Hepatic stellate cell (primary cell): ENCODE data around the gene ACOT11.

Experiments
- DNase-seq: peaks from one replicate; pipeline ENCODE4 v3.0.0; 2011; ENCODE audit warnings: low spot score

The ACOT11 gene

DNA sequence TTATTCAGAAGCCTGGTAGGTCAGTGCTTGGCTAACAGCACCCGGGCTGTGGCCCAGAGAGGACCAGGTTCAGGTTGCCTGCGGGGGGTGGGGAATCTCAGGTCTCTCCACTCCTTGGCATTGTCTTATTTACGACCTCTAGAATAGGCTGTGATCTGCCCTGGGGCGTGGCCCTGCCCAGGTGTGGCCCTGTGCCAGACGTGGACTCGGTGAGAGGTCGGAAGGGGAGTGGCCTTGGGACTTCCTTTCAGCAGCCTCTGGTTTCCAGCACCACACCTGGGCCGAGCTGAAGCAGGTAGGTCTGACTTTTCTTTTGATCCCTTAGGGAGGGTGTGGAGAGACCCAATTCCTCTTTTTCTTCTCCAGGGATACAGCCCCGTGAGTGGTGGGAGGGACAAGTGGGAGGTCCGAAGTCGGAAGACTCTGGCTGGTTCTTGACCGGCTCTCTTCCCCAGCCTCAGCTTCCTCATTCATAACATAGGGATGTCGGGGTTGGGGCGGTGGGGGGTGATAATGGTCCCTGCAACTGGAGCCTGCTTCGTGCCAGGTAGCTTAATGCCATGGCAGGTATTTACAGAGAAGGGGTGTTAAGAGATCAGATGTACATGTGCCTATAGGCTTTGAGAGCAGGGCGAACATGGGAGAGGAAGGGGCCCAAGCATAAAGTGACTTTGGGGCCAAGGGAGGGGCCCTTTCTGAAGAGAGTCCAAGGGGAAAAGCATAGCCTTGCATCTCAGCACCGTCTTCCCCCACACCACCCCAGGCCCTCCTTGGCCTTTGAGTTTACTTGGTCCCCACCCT, 16.5 kb downstream of the ACOT11 start:
- no peak for DNase-seq

DNA sequence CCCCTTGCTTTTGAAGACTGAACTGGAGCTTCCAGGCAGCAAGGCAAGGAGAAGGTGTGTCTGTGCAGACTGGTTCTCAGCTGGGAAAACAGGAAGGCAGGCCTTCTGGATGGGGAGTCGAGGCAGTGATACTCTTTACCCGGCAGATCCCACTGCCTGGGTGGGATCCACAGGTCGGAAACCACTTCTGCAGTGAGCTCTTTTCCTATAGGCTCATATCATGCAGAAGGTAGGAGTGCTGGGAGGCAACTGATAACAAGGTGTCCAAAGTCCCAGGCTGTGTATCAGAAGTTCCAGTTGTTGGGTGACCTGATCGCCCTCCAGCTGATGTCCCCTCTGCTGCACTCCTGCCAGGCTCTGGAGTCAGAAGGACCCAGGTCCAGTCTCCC, 17.1 kb downstream of the ACOT11 start:
- DNase-seq, result no peak

DNA sequence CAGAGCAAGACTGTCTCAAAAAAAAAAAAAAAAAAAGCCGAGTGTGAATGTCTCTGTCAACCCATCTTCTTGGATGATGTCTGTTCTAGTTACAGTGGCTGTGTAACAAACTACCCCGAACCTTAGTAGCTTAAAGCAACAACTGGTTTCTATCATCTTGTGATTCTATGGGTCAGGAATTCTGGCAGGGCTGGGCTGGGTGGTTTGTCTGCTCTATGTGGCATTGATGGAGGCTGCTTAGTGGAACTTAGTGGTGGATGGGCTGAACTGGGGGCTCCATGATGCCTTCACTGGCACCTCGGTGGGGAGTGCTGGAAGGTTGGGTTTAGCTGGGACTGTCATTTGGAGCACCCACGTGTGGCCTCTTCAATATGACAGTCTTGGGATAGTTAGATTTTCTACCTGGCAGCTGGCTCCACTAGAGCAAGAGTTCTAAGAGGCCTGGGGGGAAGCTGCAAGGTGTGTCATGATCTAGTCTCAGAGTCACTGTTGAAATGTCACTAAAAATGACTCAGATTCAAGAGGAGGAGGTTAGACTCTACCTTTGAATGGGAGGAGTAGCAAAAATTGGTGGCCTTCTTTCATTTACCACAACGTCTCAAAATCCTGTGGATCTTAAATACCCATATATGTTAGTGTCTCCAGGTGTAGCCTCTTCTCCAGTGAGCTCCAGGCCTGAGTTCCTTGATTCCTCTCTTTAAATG, 18.6 kb downstream of the ACOT11 start:
- no peak for DNase-seq

DNA sequence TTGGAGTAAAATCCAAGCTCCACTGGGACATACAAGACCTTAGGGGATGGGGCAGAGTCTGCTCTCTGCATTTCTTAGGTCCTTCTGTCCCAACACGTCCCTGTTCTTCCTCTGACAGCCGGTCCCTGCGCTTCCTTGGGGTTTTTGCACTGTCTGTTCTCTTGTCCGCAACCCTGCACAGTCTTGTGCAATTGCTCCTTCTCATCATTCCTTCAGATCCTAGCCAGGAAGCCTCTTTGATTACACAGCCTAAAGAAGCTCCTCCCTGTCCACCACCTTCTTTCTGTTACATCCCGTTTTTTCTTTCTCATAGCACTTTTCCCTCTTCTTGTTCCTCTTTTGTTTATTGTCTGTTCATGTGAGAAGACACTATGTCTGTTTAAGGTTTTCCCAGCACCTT, 19.9 kb downstream of the ACOT11 start:
- no peak for DNase-seq

DNA sequence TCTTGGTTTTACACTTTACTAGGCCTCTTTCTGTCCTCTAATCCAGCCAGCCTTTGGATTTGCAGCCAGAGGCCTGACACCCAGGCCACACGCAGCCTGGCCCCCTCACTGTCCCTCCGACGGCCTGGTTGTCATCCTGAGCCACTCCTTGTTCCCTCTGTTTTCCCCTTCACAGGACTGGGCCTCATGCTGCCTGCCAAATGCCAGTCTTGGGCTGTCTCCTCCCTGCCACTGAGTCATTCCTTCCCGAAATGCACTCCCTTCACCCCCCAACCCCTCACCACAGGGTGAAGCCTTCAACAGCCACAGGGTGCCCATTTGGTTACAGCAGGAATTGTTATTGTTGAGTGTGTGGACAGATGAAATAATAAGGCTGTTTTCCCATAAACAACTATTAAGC, 21.3 kb downstream of the ACOT11 start:
- no peak for DNase-seq

DNA sequence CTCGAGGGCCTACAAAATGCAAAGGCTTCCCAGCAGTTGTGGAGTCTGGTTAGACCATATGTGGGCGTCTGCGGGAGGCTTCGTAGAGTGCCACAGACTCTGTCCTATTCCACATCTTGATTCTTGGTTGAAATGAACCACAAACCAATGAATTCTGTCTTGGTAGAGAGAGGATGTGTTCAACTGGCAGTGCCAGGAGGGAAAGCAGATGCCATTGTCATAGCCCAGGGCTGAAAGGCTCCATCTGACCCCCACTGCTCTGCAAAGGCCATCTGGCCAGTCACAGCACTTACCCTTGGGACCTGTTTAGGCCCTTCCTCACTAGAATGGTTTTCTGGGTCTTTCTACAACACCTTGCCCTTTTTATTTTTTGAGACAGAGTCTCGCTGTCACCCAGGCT, 22.1 kb downstream of the ACOT11 start:
- no peak for DNase-seq

DNA sequence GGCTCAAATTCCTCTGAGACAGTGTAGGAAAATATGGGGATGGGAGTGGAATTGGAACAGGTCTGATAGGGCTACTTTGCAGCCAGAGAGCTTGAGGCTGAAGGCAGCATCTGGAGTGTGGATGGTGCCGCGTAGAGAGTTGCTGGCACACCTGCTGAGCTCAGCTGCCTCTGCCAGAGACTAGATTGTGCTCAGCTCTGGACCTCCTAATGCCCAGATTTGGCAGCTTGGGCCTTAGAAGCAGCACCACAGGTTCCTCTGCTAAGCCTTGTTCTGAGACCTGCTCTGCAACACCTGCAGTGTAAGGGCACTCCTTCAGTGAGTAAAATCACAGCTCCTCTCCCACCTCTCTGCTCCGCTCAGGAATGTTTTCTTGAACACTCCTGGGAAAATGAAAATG, 23.3 kb downstream of the ACOT11 start:
- no peak for DNase-seq

DNA sequence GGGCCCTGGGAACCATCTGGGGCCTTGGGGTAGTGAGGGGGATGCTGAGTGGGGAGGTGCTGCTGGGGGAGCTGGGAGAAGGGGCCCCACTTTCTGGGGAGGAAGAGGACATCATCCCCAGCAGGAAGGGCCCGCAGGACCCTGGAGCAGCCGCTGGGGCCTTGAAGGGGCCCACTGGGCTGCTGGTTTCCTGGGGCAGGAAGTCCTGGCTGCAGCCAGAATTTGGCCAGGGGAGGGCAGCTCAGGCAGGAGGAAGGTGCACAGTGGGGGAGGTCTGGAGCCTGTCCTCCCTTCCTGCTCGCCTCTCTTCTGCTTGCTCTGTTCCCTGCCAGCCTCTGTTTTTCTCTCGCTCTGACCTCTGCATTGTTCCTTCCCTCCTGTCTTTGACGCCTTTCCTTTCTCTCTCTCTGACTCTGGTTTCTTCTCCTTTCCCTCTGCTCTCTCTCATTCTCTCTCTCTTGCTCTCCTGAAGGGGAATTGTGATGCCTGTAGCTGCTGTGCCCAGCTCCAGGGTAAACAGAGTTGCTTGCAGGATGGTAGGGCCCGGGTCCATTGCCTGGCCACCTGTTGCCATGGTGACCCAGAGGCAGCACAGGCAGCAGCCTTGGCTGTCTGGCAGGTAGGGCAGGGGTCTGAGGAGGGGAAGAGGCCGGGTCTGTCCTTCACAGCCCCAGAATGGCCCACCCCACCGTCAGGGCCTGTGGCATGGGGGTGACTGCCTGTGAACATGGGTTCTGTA, 23.9 kb downstream of the ACOT11 start:
- DNase-seq, result no peak

DNA sequence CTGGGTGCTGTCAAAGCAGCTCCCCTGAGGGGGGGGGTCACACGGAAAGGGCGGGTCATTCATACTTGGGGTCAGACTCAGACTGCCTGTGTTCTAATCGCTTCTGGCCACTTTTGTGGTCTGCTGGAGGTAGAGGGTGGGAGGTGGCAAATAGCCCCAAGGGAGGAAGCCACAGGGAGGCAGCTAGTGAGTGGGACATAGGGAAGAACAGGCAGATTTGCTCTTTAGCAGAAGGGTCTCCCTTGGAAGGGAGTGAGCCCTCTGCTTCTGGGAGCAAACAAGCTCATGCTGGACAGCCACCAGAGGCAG, 24.5 kb downstream of the ACOT11 start:
- no peak for DNase-seq

DNA sequence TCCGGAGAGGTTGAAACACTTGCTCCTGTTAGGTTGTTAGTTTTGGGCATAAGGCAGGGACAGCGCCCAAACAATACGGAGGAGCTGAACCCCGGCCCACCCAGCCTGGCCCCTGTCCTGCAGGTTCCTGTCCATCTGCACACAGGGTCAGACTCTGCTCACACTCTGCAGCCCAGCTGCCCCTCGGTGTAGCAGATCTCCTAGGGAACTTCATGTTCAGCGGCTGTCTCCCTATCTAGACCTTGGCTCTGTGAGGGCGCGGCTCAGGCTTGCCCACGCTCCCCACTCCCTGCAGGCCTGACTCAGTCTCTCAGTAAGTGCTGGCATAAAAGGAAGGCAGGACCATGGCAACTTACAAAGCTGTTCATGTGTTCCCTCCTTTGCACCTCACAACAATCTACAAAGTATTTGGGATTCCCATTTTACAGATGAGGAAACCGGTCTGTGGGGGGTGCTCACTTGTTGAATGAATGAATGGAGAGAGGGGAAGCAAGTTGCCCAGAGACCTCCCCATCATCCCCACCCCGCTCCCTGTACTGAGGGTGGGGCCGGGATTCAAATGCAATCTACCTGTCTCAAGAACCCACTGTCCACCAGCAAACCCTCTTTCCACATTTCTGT, 26.2 kb downstream of the ACOT11 start:
- DNase-seq, result no peak

DNA sequence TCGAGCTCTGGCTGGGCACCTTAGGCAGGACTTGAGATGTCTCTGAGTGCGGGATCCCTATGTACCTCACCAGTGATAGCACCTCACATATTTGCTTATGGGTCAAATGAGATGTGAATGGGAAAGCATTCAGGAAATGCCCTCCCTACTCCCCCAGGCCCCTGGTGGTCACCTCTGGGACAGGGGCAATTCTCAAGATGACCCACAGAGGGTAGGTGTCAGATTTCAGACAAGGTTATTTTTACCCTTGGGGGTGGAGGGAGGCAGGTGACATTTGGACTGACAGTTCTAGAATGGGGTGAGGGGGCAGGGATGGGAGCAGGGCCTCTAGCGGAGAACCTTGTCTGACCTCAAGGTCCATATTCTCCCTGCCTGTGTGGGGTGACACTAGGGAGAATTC, 27.1 kb downstream of the ACOT11 start:
- no peak for DNase-seq

DNA sequence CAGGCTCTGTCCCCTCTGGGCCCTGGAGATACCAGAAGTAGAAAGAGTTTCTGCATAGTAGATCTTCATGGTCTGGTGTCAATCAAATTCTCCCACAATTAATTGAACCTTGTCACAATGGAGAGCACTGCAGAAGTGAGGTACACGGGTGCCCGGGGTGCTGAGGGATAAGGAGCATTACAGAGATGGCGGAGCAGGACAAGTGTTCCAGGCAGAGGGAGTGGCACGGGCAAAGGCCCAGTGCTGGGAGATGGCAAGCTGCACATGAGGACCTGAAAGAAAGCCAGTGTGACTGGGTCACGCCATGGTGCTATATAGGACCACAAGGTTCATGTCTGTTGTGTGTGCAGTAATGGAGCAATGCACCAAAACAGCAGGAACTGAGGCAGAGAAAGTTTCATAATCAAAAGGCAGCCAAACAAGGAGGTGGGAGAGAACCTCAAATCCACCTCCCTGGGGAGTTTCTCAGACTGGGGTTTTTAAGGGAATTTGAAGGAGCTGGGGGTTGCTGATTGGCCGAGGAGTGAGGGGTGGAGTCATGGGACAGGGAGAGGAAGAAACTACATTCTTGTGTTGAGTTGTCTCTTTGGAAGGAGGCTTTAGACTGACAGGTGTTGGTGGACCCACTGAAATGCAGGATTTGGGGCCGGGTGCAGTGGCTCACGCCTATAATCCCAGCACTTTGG, 27.7 kb downstream of the ACOT11 start:
- no peak for DNase-seq

DNA sequence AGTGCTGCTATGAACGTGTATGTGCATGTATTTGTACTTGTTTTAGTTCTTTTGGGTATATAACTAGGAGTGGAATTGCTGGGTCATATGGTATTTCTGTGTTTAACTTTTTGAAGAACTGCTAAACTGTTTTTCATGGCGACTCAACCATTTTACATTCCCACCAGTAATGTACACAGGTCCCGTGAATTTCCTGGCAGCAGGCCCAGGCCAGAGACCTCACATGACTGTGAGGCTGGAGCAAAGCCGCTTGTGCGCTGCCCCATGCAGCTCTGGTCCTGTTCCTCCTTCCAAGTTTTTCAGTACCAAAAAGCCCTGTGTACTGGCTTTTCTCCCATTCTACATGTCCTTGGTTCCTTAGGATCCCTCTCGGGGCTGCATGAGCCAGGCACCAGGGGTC, 29.6 kb downstream of the ACOT11 start:
- DNase-seq, result no peak

DNA sequence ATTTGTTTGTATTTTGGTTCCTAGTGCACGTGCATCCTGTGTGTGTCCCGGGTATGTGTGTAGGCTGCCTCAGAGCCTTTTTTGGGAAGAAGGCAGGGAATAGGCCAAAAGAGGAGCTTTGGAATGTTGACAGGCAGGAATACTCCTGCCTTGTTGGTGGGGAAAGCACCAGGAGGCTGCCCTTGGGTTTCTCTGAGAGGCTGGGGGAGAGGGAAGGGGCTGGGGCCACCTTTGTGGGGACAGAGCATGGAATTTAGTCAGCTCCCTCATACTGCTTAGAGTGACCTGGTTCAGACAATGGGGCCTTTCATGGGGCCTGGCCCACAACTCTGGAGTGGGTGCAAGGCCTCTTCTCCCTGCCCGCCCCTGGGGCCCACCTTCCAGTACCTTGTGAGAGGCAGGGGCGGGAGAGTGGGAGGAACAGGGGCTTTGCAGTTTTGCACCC, 31.3 kb downstream of the ACOT11 start:
- no peak for DNase-seq

DNA sequence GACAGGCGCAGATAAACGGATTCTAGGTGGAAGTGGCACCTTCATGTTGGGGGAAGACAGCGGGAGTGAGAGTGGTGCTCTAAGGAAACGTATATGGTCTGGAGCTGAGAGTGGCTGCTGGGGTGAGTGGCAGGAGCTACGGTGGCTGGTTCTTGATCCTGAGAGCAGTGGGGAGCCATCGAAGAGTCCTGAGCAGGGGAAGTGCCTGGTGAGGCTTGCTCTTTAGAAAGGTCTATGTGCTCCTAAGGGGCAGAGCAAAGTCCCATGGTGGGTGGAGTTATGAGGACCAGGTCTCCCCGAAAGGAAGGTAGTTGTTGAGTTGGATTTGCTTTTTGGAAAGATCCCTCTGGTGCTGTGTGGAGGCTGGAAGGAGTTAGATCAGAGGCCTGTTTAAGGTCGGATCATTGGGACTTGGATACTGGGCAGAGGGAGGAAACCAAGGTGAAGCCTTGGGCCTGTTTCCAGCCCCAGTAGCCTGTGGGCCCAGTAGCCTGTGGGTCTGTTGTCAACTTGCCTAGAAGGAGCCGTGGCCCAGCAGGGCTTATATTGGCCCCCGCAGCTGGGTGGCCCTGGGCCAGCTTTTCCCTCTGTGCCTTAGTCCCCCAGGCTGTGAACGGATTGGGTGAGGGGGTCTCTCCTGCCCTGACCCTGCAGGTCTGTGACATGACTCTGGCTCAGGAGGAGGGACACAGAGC, 33.0 kb downstream of the ACOT11 start:
- no peak for DNase-seq

DNA sequence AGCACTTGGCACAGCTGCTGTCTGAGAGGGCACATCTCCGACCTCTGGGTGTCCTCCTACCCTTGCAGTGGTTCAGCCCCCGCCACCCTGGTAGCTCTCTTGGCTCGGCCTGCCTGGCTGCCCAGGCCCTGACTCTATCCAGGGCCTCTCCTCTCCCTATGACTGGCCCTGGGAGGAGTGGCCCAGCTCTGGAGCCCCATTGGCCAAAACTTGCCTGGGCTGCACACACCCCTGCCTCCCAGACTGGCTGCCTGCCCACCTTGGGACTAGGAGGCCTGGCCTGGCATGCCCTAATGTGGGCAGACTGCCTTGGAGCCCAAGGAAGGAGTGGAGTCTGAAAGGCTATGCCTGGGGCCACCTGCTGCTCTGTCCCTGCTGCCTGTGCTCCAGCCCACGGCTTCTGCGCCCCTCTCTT, 33.6 kb downstream of the ACOT11 start:
- peak; percentile 88 for DNase-seq

DNA sequence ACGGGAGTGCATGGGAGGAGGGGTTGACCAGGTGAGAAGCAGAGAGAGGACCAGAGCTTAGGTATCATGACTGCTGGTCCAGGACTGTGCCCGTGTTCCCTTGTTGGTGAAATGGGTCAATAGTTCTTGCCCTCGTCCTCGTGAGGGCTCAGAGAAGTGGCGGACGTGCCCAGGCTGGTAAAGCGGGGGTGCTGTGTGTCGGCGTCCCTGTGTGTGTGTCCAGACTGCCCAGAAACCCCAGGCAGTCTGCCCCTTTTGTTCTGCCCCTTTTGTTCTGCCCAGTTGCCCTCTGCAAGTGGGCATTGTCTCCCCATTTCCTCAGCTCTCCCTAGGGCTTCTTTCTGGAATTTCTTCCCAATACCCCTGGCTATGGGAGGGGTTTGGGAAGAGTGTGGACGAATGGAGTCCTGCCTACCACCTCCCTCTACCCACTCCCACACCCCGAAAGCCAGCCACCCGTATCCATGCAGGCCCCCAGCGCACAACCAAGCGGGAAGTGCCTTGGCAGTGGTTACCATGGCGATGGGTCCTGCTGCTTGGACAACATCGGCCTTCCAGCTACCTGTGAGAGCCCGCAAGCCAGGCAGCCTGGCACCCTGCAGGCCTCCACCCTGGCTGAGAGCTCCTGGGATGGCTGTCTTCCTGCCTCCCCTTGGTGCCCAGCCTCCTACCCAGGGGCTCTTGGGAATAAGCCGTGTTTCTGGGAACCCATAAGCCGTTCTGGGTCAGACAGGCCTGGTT, 34.7 kb downstream of the ACOT11 start:
- DNase-seq, result no peak

DNA sequence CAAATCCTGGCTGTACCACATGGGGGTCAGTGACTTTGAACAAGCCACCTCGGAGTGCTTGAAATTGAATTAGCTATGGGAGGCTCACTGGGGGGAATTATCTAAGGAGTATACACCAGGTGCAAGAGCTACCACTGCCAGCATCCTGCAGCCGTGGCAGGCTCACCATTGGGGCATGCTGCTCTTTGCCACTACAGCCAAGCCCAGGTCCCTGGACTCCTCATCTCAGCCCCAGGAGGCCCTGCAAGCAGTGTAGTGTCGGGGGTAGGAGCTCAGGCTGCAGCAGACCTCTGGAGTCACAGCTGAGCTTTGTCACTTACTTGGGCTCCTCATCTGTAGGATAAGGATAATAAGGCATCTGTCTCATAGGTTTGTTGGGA, 35.3 kb downstream of the ACOT11 start:
- DNase-seq, result no peak

DNA sequence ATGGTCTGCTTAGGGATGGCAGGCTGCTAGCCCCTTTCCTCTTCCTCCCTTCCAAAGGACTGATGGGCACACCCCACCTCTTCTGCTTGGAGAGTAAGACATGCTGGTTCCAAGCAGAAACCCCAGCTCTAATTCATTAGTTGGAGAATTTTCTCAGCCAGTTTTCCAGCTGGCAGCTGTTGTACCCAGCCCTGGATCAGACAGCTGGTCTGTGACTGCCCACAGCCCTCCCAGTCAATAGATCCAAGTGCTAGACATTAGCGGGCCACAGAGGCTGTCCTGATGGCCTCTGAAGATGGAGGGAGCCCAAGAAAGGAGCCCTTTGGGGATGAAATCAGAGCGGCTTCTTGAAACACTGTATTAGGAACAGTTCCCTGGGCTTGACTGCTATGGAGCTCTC, 35.8 kb downstream of the ACOT11 start:
- DNase-seq, result no peak

DNA sequence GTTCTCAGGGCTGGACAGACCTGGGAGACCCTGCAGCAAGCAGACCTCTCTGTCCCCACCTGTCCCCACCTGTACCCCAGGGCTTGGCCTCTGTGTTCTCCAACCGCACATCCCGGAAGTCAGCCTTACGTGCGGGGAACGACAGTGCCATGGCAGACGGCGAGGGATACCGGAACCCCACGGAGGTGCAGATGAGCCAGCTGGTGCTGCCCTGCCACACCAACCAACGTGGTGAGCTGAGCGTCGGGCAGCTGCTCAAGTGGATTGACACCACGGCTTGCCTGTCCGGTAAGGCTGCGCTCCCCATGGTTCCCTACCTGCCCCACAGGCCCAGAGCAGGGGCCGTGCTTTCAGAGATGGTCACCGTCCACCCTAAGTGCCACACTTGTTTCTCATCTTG, 36.5 kb downstream of the ACOT11 start:
- no peak for DNase-seq
